Hematopoietic multipotent progenitor cell treated with erythropoietin and hydrocortisone succinate and interleukin-3 and kit ligand, for 6 days (in vitro differentiated cells): Measurements from ENCODE around the gene FHIT.

Experiments used
- DNase-seq: peaks from one replicate; pipeline ENCODE4 v3.0.0-alpha.2; 2015

FHIT gene

GRCh38 chr3:60434323-60434722 lies 816.9 kb downstream of the FHIT start:
- DNase-seq, result no peak

GRCh38 chr3:60431599-60431958 lies 819.7 kb downstream of the FHIT start:
- DNase-seq, result peak; percentile 28

DNA sequence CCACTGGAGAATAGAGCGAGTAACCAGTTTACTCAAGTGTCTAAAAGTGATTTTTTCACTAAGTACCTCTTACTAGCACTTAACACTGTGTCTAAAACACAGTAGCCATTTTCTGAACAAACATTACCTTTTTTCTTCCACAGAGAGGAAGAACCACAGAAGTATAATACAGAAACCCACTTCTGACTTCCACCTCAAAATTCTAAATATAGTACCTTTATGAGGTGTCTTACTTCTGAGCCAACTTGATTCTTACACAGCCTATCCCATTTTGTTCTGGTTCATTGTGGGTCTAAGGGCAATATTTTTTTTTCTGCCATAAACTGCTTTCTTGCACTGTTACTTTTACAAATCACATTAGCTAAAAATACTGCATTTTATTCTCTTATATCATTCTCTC lies 821.0 kb downstream of the FHIT start:
- no peak for DNase-seq

DNA sequence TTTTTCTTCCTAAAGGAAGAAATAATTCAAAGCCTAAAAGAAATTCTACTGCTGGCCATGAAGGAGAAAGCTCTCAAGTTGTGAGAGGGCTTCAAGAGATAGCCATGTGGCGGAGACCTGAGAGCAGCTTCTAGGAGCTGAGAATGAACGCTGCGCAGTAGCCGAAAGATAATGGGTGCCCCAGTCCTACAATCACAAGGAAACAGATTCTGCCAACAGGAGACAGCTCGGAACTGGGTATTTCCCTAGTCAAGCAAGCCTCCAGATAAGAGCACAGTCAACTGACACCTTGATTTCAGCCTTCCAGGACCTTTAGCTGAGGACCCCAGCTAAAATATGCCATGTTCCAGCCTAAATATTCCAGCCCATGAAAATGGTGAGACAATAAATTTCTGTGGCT lies 824.1 kb downstream of the FHIT start:
- DNase-seq, result no peak

- no peak for DNase-seq
These were observed 826.3 kb downstream of the FHIT start for GRCh38 chr3:60424942-60425341.

GRCh38 chr3:60424034-60424433 lies 827.2 kb downstream of the FHIT start:
- no peak for DNase-seq

GRCh38 chr3:60423556-60423955 lies 827.7 kb downstream of the FHIT start:
- no peak for DNase-seq

GRCh38 chr3:60421749-60422446 lies 829.4 kb downstream of the FHIT start:
- no peak for DNase-seq

DNA sequence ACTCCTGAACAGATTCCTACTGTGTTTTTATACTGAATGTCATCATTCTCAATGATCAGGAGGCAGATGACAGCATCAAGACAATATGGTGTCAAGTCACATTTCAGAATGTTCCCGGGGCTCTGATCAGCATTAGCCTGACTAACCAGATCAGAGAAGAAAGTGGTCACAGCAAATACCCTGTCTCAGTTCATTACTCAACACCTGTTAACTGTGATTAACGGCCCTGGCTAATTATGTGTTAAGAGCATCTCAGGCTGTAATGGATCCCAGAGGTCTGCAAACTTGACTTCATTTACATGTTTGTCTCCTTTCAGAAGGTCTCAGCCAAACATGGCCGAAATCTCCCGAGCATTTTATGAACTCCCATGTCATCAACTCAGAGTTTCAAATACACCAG lies 833.7 kb downstream of the FHIT start:
- no peak for DNase-seq

GRCh38 chr3:60414011-60414410 lies 837.2 kb downstream of the FHIT start:
- DNase-seq, result no peak

GRCh38 chr3:60413551-60413950 lies 837.7 kb downstream of the FHIT start:
- no peak for DNase-seq

- DNase-seq, result no peak
These were observed 847.4 kb downstream of the FHIT start for GRCh38 chr3:60403866-60404265.

DNA sequence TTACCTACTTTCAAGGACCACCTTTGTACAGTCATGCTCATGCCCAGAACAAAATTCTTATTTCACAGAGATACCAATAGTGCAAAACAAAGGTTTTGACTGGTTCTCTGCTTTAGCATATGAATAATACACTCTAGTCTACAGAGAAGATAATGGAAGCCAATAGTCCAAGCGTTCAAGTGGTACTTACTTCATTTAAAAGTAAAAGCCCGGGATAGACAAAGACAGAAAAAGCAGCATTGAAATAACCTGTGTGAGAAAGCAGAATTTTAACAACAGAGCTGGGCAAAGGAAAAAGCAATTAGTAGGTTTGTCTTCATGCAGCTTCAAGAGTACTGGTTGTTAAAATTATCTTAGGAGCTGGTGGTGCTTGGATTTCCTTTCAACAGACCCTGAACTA lies 848.3 kb downstream of the FHIT start:
- DNase-seq, result no peak

DNA sequence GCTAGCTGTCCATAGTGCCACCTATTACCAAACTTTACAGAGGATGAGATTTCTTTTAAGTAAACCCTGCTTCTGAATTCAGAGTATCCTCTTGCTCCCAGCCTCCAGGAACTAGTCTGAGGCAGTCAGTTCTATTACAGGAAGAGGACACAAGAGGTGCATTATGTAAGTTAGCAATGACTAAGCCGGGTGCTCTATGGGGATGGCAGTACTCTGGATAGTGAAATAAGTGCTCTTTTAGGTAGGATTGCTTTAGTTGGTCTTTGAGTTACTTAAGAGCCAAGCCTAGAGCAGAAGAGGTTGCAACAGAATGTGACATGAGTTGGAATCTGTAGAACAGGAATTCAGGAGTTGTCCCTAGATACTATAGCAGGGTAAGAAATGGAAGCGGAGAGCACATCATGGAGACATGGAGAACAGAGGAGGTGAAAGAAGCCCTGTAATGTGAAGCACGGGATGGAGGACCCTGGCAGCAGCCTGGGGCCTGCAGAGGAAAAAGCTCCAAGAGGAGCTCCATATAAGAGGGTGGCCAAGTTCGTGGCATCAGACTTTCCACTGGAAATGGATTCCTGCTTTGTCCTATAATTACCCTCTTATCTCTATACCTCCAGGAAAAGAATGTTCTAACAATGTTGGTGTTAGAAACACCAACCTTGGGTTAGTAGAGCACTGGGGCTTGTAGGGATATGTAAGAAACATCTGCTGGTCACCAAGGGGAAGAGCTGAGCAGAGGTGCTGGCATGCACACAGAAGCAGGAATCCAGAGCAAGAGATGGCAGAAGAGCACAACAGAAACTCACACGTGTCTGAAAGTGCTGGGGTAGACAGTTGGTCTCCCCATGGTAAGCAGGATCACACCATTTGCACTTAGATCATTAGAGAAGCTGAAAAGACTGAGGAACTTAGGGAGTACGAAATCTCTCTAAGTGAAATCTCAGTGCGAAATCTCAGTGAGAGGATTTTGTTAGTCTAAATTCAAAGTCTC lies 851.1 kb downstream of the FHIT start:
- DNase-seq, result no peak

DNA sequence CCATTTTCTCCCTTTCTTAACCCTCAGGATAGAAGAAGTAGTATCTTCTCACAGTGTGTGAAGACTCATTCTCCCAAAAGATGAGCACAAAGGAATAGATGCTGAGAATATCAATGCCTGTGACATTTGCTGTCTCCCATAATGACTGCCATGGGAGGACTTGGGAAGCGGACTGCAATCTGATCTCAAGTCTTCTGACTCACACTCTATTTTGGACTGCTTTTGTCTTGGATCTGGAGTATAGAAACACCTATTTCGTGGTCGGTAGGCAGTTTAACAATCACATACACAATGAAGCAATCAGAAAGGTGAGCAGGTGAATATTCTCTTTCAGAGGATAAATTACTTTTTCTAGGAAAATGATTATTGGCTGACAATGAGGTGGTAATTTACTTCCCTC lies 852.0 kb downstream of the FHIT start:
- no peak for DNase-seq

- DNase-seq, result peak; percentile 7
These were observed 856.0 kb downstream of the FHIT start for GRCh38 chr3:60395173-60395762.

DNA sequence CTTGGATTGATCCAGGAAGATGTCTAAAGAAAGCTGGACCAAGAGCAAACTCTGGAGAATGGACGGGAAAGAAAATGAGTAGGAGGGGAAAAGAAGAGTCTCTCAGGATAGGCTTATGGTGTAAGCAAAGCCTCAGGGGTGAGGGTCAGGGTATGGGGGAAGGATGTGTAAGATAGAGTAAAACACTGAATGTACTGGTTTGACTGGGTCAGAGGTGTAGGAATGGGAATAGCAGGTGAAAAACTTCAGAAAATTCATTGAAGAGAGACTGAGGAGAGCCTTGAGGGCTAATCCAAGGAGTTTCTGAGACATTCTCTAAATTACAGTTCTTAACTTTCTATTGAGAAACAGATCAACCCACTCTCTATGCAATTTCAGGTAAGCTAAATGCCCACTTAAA lies 857.3 kb downstream of the FHIT start:
- DNase-seq, result no peak

DNA sequence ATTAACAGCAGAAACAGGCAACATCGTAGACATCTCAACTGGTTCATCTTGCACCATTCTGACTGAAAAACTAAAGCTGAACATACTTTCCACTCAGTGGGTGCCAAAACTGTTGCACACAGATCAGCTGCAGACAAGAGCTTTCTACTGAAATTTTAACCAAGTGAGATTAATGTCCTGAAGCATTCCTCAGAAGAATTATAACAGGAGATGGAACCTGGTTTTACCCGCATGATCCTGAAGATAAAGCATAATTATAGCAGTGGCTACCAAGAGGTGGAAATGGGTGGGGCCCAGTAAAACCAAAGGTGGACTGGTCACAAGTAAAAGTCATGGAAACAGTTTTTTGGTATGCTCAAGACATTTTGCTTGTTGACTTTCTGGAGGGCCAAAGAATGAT lies 858.8 kb downstream of the FHIT start:
- DNase-seq, result no peak

DNA sequence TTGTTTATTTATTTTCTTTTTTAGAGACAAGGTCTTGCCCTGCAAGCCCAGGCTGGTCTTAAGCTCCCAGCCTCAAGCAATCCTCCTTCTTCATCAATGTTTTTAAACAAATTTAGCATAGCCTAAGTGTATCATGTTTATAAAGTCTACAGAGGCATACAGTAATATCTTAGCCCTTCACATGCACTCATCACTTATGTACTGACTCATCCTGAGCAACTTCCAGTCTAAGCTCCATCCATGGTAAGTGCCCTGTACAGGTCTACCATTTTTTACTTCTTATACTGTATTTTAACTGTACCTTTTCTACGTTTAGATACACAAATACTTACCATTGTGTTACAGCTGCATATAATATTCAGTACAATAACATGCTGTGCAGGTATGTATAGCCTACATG lies 860.0 kb downstream of the FHIT start:
- DNase-seq, result no peak

DNA sequence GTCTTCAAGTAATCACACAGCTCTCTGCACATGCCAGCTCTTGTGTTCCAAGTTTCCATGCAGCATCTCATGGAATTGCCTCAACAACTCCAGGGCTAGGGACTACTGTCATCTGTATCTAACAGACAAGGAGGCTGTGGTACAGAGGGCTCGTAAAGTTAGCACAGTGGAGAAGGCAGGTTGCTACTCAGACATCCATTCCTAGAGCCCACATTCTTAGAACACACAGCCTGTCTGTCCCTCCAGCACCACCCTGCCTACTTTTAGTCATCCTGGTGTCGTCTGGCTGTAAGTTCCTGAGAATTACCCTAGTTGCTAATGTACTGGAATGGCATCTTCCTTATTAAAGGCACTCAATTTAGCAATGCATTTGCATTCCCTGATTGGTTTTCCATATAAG lies 862.5 kb downstream of the FHIT start:
- DNase-seq, result no peak

- DNase-seq, result peak; percentile 60
These were observed 864.9 kb downstream of the FHIT start for GRCh38 chr3:60386306-60386705.

DNA sequence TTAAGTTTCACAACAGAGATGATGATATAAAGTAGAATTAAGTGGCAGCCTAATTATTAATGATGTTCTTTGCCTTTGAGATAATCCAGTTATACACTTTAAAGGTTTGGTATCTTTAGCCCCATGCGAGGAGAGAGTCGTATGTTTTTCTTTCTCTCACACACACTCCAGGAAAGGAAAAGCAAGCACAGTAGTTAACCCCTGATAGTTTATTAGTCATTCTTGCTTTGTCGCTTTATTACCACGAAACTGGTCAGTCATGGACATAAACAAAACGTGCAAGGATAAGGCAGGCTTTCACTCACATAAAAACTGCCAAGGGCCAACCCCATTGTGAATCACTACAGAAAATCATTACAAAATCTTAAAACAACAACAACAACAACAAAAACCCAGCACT lies 866.9 kb downstream of the FHIT start:
- DNase-seq, result no peak

DNA sequence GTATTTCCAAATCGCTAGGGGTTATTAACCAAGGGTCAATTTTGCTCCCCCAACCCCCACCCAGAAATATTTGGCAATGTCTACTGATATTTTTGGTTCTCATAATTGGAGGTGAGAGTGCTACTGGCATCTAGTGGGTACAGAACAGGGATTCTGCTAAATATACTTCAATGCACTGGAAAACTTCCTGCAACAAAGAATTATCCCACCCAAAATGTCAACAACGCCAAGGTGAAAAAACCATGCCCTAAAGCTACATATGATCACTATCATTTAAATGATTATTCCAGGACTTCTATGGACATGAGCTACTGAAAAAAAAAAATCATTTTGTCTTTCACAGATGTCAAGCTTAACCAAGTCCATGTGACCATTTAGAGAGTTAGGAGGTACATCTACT lies 867.9 kb downstream of the FHIT start:
- no peak for DNase-seq

- DNase-seq, result no peak
These were observed 884.8 kb downstream of the FHIT start for GRCh38 chr3:60366486-60366885.
